Glutamatergic neuron (in vitro differentiated cells): ENCODE data around the gene CCDC88B. TPM values are rescaled to one million over a fixed set of nuclear protein-coding genes. Genes with fewer than 3 reads are reported as not detected.

Experiments
- DNase-seq: peaks from one replicate; pipeline ENCODE4 v3.0.0; 2022
- H3K27ac Mint-ChIP-seq: one replicate; pipeline ENCODE4 v1.8.0; 2020; ENCODE audit warnings: mild to moderate bottlenecking, mixed read lengths, inconsistent platforms; ENCODE audit not compliant: unreplicated experiment
- H3K27me3 Mint-ChIP-seq: one replicate; pipeline ENCODE4 v1.8.0; 2020; ENCODE audit warnings: mild to moderate bottlenecking, moderate library complexity, mixed read lengths, inconsistent platforms; ENCODE audit not compliant: unreplicated experiment
- H3K36me3 Mint-ChIP-seq: one replicate; pipeline ENCODE4 v1.8.0; 2020; ENCODE audit warnings: mild to moderate bottlenecking, mixed read lengths, inconsistent platforms; ENCODE audit not compliant: unreplicated experiment
- H3K4me1 Mint-ChIP-seq: one replicate; pipeline ENCODE4 v1.8.0; 2020; ENCODE audit warnings: mild to moderate bottlenecking, low read depth, mixed read lengths, inconsistent platforms; ENCODE audit not compliant: unreplicated experiment
- H3K4me3 Mint-ChIP-seq: one replicate; pipeline ENCODE4 v1.8.0; 2020; ENCODE audit warnings: mild to moderate bottlenecking, mixed read lengths, inconsistent platforms; ENCODE audit not compliant: unreplicated experiment
- H3K9me3 Mint-ChIP-seq: one replicate; pipeline ENCODE4 v1.8.0; 2020; ENCODE audit warnings: mild to moderate bottlenecking, moderate library complexity, mixed read lengths, inconsistent platforms; ENCODE audit not compliant: unreplicated experiment
- total RNA-seq: library from RNA; stranded (reverse); fragmentation: NEBNext Ultra II Directional; extraction: Animal tissue kit (Norgen Biotek cat#: 25700); gene quantifications from one replicate; pipeline ENCODE4 v1.2.1, GENCODE V29; 2021; ENCODE audit not compliant: unreplicated experiment
- TF ChIP-seq, protein P1 (sequence below): fragments of 200-600 bp; sonication (generic); IDR thresholded peaks from one replicate; pipeline ENCODE4 v1.5.0; 2021; ENCODE audit not compliant: partially characterized antibody, unreplicated experiment

CCDC88B gene
- total RNA-seq, 1 donor from 2014 or later = 83.6 TPM

DNA sequence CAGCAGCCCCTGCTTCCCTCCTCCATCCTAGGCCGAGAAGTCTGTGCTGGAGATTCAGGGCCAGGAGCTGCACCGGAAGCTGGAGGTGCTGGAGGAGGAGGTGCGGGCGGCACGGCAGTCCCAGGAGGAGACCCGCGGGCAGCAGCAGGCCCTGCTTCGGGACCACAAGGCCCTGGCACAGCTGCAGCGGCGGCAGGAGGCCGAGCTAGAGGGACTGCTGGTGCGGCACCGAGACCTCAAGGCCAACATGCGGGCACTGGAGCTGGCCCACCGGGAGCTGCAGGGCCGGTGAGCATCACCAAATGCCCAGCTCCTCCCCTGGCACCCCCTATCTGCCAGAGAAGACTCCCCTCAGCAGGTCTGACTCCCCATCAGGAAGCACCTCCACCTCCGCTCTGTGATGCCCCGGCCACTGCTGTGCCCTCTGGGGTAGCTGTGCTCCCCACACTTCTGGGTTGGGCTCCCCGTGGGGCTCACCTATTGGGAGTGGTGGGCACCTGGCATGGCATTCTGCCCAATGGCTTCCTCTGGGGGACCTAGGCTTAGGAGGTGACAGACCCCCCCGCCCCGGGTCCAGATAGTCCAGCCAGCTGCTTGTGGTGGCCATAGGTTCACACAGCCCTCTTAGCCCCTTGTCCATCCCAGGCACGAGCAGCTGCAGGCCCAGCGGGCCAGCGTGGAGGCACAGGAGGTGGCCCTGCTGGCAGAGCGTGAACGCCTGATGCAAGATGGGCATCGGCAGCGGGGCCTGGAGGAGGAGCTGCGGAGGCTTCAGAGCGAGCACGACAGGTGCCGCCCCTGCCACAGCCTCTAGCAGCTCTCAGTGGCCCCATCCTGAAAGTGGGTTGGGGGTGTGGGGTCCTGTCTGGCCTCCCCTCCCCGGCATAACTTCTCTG lies 12.3 kb downstream of the CCDC88B start:
- H3K27ac Mint-ChIP-seq = no peak overlapping the region
- no peak for DNase-seq
- peaks cover 7% of the 10 kb centered on the region for H3K27me3 Mint-ChIP-seq
- H3K4me3 Mint-ChIP-seq = no peak overlapping the region
- peaks cover 5% of the 10 kb centered on the region for H3K4me1 Mint-ChIP-seq
- peaks cover 6% of the 10 kb centered on the region for H3K9me3 Mint-ChIP-seq
- no peaks in the 10 kb centered on the region for H3K36me3 Mint-ChIP-seq
- TF ChIP-seq, protein P1, sequence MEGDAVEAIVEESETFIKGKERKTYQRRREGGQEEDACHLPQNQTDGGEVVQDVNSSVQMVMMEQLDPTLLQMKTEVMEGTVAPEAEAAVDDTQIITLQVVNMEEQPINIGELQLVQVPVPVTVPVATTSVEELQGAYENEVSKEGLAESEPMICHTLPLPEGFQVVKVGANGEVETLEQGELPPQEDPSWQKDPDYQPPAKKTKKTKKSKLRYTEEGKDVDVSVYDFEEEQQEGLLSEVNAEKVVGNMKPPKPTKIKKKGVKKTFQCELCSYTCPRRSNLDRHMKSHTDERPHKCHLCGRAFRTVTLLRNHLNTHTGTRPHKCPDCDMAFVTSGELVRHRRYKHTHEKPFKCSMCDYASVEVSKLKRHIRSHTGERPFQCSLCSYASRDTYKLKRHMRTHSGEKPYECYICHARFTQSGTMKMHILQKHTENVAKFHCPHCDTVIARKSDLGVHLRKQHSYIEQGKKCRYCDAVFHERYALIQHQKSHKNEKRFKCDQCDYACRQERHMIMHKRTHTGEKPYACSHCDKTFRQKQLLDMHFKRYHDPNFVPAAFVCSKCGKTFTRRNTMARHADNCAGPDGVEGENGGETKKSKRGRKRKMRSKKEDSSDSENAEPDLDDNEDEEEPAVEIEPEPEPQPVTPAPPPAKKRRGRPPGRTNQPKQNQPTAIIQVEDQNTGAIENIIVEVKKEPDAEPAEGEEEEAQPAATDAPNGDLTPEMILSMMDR = no peak

- peaks cover 5% of the 10 kb centered on the region for H3K27me3 Mint-ChIP-seq
- H3K36me3 Mint-ChIP-seq = no peaks in the 10 kb centered on the region
- H3K9me3 Mint-ChIP-seq = peaks cover 6% of the 10 kb centered on the region
- no peak for DNase-seq
- no peak overlapping the region for H3K27ac Mint-ChIP-seq
- TF ChIP-seq, protein P1 = no peak
- H3K4me3 Mint-ChIP-seq = no peak overlapping the region
- H3K4me1 Mint-ChIP-seq = peaks cover 4% of the 10 kb centered on the region
Observed at GRCh38 chr11:64352995-64353714, 13.2 kb downstream of the CCDC88B start.

DNA sequence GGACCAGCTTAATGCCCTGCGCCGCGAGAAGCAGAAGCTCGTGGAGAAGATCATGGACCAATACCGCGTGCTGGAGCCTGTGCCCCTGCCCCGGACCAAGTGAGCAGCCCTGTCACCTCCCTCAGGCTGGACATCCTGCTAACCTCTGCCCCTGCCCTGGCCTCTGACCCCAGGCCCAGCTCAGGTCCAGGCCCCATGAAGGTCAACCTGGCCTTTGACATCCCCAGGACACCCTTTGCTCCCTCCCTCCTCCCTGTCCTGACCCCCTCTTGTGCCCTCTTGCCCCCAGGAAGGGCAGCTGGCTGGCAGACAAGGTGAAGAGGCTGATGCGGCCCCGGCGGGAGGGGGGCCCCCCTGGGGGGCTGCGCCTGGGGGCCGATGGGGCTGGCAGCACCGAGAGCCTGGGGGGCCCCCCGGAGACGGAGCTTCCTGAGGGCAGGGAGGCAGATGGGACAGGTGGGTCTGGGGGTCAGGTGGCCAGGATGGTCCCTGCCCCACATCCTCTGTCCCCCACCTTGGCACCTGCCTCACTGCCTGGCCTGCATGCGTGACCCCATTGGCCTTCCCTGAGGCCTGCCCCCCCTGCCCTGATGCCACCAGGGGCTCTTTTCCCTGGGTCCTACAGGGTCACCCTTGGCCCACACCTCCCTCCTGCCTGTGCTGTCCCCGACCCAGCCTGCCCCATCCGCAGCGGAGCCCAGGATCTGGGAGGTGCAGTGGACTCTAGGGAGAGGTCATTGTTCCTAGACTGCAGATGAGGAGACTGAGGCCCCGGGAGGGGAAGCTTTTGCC lies 13.9 kb downstream of the CCDC88B start:
- H3K27me3 Mint-ChIP-seq = peaks cover 5% of the 10 kb centered on the region

DNA sequence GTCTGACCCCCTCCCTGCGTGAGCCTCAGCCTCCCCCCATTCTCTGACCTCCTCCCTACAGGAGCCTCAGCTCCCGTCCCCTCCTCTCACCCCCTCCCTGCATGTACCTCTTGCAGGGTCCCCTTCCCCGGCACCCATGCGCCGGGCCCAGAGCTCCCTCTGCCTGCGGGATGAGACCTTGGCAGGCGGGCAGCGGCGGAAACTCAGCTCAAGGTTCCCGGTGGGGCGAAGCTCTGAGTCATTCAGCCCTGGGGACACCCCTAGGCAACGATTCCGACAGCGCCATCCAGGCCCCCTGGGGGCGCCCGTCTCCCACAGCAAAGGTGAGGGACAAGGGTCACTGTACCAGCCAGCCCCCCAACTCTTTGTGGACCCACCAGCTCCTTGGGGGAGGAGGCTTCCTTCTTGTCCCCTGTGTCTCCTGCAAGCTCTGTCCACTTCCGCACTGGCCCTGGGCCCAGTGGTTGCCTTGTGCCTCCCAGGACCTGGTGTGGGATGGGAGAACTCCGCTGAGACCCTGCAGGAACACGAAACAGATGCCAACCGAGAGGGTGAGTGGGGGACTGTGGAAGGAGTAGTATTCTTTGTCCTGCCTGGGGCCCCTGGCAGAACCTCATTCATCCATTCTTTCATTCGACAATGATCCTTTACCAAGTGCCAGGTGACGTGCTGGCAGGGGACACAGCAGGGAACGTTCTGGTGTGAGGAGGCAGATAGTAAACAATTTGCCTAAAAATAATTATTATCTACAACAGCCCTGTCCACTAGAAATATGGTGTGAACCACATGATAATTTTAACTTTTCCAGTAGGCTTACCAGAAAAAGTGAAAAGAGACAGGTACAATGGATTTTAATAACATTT lies 15.3 kb downstream of the CCDC88B start:
- no peak overlapping the region for H3K4me3 Mint-ChIP-seq
- peaks cover 6% of the 10 kb centered on the region for H3K4me1 Mint-ChIP-seq
- H3K27me3 Mint-ChIP-seq = peaks cover 8% of the 10 kb centered on the region
- H3K27ac Mint-ChIP-seq = no peak overlapping the region
- H3K9me3 Mint-ChIP-seq = peaks cover 2% of the 10 kb centered on the region
- H3K36me3 Mint-ChIP-seq = no peaks in the 10 kb centered on the region
- peak; percentile 81 for DNase-seq
- TF ChIP-seq, protein P1 = peak; percentile 13

More for the DNA sequence above, 13.9 kb downstream of the CCDC88B start:
- TF ChIP-seq, protein P1 = no peak
- Mint-ChIP-seq H3K4me1 (peaks cover 4% of the 10 kb centered on the region), H3K9me3 (peaks cover 6% of the 10 kb centered on the region), H3K4me3 (no peak overlapping the region), H3K36me3 (no peaks in the 10 kb centered on the region), H3K27ac (no peak overlapping the region)
- no peak for DNase-seq
